Left lobe of liver (tissue), 2 donors: ENCODE results near the gene PDP2. TPM values are rescaled to one million over a fixed set of nuclear protein-coding genes. Genes with fewer than 3 reads are reported as not detected.
"Not testable (repeated sequence)": the region's sequence is repeated elsewhere in the genome, so short reads cannot be mapped to it uniquely, and the experiment has no call there.

Source experiments
- ATAC-seq: fragments of 200-7000 bp; cut with Tn5 transposase; one replicate; pipeline ENCODE4 v1.9.1; 2020; ENCODE audit warnings: mild to moderate bottlenecking, moderate library complexity
- DNase-seq: peaks from one replicate; pipeline ENCODE4 v3.0.0-alpha.2; 2020; ENCODE audit warnings: low spot score
- total RNA-seq: library from RNA; stranded (reverse); gene quantifications from one replicate; pipeline ENCODE4 v1.2.1, GENCODE V29; 2021
- donor health status: DM: no; HTN: no; CAD: no; lungs with moderate emphysema.
- donor health status: DM: no; HTN: yes; CAD: no.

Gene PDP2
- total RNA-seq, 1 donor from 2014 or later: 12.3 TPM

DNA sequence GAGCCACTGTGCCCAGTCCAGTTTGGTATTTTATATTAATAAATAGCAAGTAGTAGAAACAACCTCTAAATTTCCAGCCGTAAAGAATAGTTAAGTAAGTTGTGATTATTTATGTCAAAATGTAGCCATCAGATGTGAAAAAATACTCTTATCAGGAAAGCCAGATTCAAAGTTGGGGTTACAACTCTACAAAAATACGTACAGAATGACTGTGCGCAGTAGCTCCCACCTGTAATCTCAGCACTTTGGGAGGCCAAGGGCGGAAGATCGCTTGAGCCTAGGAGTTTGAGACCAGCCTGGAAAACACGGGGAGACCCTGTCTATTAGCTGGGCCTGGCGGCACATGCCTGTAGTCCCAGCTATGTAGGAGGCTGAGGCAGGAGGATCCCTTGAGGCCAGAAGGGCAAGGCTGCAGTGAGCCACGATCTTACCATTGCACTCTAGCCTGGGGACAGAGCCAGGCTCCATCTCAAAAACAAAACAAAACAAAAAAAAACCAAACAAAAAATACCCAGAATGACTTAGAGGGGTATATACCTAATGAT lies 1.7 kb downstream of the PDP2 start:
- ATAC-seq: no peak
- DNase-seq: no peak

DNA sequence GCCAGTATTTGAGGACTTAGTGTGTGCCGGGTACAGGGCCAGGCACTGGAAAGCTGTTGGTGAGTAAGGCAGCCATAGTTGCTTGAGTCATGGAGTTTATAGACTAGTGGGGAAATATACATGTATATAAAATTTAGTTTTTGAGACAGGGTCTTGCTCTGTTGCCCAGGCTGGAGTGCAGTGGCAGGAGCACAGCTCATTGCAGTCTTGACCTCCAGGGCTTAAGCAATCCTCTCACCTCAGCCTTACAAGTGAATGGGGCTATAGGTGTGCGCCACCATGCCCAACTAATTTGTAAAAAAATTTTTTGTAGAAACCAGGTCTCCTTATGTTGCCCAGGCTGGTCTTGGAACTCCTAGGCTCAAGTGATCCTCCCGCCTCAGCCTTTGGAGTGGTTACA lies 2.4 kb downstream of the PDP2 start:
- ATAC-seq: no peak
- no peak for DNase-seq

- DNase-seq (no peak), ATAC-seq (no peak)
These were observed 5.2 kb downstream of the PDP2 start for GRCh38 chr16:66885491-66885890.

DNA sequence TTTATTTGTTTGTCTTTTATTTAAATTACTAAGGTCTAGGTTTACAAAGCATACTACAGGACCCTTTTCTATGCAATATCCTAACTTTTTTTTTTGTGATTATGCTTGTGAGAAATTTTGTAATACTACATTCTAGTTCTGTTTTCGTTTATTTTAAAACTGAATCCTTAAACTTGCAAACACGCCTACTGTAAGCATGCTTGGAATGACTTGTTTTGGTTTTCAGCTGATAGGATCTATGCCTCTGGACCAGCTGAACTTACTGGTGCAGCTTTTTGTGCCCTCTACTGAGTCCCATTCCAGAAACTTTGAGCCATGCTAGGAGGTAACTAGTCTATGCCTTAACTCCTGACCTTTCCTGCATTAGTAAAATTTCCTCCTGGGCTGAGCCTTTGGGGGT lies 6.0 kb downstream of the PDP2 start:
- no peak for ATAC-seq

DNA sequence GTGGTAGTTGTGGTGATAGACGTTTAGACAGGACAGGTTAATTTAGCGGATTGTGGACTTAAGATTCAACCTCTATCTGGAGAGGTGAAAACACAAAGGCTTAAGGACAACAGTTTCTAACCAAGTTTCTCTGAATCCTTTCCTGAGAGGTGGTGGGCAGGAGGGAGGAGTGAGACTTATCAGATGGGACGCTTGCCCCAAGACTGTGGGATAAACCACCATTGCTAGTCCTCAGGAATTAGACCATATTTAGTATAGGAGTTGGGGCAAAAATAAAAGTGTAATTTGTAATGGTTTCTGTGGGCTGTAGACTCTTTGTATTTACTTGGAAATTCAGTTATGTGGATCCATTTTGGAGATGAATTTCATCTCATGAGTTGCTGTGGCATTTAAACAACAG lies 6.6 kb downstream of the PDP2 start:
- DNase-seq (no peak), ATAC-seq (no peak)

More for the DNA sequence above, 6.0 kb downstream of the PDP2 start:
- DNase-seq: no peak

DNA sequence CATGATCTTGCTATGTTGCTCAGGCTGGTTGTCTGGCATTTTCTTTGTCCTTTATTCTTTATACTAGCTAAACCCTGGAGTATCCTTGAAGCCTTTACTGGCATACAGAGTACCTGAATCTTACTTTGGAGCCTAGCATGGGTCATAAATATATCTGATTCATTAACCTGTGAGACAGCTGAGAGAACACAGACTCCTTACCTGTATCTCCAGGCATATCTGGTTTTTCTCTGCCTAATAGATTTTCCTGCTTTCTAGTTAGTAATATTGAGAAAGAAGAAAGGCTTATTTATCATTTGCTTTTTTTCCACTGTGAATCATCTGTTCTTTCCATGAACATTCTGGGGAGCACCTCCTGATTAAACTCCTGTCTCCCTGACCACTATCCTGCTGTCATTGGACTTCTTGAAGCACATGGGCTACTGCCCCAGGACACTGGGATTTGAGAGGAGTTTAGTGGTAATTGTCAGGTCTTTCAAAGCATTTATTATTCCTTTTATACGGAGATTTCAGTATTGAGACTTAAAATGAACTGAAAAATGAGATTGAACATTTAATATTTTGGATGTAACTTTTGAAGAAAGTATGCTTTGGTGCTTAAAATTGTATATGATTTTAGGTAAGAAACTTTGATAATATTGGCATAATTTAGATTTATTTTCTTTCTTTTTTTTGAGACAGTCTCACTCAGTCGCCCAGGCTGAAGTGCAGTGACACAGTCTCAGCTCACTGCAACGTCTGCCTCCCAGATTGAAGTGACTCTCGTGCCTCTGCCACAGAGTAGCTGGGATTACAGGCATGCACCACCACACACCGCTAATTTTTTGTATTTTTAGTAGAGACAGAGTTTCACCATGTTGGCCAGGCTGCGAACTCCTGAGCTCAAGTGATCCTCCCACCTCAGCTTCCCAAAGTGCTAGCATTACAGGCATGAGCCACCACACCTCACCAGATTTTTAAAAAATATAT lies 8.6 kb downstream of the PDP2 start:
- no peak for DNase-seq

DNA sequence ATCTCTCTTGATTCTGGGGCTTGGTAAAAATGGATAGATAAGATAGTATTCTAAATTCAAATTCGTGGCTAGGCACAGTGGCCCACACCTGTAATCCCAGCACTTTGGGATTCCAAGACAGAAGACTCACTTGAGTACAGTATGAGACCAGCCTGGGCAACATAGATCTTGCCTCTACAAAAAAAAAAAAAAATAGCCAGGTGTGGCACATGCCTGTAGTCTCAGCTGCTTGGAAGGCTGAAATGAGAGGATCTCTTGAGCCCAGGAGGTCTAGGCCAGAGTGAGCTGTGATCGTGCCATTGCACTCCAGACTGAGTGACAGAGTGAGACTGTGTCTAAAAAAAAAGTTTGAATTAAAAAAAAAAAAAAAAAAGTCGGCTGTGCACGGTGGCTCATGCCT lies 9.3 kb downstream of the PDP2 start:
- no peak for ATAC-seq

More for the DNA sequence above, 8.6 kb downstream of the PDP2 start:
- no peak for ATAC-seq

DNA sequence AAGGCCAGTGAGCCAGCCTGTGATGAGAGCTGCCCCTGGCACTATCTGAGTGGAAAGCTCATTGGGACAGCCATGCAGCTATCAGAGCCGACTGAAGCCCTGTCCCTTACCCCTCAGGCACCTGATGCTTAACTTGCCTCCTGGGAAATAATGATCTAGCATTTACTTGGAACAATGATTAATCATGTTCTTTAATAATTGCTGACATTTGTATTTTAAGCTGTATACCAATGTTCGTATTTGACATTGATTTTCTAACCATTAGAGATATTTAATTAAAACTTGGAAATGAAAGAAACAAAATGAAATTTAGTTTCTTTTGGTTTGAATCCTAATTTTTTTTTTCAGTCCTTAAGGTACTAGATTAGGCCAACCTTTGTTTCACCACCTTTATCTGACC lies 10.5 kb downstream of the PDP2 start:
- ATAC-seq: peak; percentile 36
- no peak for DNase-seq

More for the DNA sequence above, 9.3 kb downstream of the PDP2 start:
- no peak for DNase-seq

DNA sequence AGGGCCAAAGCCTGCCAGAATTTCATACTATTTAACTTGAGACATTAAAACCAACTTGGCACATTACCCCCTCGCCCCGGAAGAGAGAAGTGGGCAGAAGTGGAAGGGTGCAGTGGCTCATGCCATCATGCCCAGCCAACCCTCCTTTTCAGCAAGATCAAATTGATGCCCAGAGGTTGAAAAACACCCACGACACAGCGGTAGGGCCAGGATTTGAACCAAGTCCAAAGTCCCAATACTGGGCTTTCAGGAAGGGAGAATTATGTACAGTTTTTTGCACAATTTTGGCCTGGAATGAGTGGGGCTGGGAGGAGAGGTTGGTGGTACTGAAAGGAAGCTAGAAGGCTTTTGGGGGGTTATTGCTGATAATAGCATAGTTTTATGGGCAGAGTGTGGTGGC lies 11.0 kb downstream of the PDP2 start:
- DNase-seq (no peak), ATAC-seq (peak; percentile 54)

DNA sequence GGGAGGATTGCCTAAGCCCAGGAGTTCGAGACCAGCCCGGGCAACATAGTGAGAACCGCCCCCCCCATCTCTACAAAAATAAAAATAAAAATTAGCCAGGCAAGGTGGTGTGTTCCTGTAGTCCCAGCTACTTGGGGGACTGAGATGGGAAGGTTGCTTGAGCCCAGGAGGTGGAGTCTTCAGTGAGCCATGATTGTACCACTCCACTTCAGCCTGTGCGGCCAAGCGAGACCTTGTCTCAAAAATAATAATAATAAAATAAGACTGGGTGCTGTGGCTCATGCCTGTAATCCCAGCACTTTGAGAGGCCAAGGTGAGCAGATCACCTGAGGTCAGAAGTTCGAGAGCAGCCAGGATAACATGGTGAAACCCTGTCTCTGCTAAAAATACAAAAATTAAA lies 11.5 kb downstream of the PDP2 start:
- DNase-seq: no peak
- ATAC-seq: no peak

- ATAC-seq (no peak), DNase-seq (no peak)
These were observed 13.7 kb downstream of the PDP2 start for GRCh38 chr16:66894055-66894454.

DNA sequence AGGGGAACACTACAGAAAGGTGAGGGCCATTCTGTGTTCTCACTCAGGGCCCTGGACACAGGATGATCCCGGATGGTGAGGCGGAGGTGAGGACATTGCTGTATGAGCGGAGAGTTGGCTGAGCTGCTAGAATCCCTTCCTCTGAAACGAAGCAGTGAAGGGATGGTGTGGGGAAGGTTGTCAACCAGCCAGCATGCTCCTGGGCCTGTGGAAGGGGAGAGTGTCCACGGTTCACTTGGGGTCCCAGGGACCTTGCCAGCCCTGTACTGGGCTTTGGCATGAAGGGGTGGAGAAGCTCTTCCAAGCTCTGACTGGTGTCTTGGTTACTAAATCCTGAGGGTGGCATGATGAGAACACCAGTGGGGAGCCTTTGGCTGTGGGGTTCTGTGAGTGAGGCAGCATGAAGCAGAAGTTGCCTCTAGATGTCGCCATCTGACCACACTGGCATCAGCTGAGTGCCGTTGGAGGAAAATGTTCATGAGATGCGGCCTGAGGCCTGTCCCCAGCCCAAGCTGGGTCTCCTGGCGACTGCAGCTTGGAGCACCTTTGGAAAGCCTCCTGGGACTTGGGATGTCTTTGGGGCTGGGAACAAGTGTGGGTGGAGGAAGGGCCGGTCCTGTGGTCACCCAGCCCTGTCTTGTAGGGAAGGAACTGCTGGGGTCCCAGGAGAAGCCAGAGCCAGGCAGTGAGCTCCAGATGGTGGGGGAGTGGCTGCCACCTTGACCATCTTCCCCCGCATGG lies 14.8 kb downstream of the PDP2 start:
- peak; percentile 78 for ATAC-seq

DNA sequence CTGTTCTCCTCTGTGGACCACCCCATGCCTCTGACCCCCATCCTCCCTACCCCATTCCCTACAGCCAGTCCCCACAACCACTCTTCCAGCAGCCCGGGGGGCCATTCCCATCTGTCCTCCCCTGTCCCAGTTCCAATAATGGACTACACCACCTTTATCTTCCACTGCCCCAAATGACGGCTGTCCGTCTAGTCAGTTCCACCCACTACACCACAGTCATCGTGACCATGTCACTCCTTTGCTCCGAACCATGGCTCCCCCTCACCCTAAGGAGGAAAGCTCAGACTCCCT lies 15.3 kb downstream of the PDP2 start:
- DNase-seq (no peak), ATAC-seq (no peak)

More for the DNA sequence above, 14.8 kb downstream of the PDP2 start:
- peak; percentile 71 for DNase-seq

DNA sequence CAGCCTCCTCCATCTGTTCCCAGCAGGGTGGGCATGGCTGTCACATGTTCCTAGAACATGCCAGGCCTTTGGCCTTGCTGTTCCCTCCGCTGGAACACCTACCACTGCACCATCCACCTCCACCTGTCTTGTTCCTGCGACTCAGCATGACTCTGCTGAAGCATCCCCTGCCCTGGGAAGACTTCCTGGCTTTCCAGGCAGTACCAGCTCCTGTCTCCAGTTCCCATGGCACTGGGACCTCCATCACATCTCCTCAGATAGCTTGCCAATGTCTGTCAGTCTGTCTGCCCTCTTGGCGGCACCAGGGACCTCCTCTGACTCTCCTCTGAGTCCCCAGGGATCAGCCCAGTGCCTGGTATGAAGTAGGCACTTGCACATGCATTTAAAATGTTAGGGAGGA lies 15.7 kb downstream of the PDP2 start:
- no peak for DNase-seq
- no peak for ATAC-seq

DNA sequence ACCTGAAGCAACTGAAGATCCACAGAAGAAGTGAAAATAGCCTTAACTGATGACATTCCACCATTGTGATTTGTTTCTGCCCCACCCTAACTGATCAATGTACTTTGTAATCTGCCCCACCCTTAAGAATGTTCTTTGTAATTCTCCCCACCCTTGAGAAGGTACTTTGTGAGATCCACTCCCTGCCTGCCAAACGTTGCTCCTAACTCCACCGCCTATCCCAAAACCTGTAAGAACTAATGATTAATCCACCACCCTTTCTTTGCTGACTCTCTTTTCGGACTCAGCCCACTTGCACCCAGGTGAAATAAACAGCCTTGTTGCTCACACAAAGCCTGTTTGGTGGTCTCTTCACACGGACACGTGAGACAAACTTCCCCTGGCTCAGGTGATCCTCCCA lies 16.4 kb downstream of the PDP2 start:
- not testable (repeated sequence) for ATAC-seq, DNase-seq

DNA sequence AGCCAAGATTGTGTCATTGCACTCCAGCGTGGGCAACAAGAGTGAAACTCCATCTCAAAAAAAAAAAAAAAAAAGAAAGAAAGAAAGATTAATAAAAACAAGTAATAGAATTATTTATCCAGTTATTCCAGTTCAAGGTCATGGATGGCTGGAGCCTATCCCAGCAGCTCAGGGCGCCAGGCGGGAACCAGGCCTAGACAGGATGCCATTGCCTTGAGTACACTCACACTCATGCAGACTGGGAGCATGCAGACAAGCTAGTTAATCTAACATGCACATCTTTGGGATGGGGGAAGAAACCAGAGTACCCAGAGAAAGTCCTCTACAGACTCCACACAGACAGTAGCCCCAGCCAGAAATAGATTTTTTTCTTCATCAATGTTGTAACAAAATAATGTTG lies 17.9 kb downstream of the PDP2 start:
- ATAC-seq (peak; percentile 25), DNase-seq (no peak)

GRCh38 chr16:66898933-66899309 lies 18.6 kb downstream of the PDP2 start:
- DNase-seq: no peak
- ATAC-seq: no peak

DNA sequence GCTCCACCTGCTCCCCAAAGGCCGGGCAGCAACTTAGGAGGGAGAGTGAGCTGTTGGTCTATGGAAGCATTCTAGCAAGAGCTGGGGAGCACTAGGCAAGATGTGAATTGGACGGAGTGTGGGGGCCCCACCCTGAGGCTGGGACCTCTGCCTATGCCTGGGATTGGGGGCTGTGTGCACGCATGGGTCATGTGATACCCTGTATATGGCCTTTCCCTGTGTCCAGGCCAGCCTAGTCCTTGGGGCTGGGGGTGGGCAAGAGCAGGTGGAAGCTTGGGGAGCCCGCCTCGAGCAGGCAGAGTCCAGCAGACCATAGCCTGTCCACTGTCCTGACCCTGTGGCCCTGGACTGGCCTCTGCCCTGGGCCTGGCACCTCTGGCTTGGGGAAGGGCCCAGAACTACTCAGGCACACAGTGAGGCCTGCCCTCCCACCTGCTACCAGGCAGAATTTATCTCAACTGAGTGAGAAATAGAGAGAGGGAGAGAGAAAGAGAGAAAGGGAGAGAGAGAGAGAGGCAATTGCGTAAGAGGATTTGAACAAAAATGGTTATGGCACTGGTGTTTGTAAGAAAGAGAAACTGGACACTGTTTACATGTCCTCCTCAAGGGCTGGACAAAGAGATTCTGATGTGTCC lies 19.1 kb downstream of the PDP2 start:
- peak; percentile 82 for DNase-seq
- ATAC-seq: peak; percentile 84

DNA sequence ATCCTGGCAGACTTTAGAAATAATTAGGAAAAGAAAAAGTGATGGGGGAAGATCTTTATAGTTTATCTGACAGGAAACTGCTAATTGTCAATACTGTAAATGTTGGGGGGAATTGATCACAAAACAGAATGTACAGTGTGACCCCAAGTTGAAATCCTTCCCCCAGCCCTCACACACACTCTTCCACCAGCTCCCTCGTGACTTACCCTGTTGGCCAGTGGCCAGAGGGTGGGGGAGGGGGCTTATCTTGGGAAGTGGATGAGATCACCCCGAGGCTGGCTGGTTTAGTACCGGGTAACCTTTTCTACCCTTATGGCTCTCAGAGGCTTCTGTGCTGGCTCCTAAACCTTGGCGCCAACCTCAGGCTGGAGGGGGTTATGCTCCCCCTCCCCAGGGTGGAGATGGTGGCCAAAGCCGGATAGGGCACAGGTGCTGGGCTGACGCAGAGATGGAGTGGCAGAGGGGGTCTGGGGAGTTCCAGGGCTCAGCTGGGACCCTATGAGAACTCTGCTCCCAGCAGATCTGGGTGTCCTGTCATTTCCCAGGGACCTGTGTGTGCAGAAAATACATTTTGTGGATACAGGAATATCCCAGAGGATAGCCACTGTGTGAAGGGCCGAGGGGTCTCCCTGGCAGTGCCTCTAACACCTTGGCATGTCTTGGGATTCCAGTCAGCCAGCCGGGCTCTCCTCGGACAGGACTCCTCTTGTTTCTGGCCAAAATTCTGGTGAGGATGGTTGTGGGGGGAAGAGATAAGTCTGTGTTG lies 19.8 kb downstream of the PDP2 start:
- ATAC-seq (peak; percentile 6), DNase-seq (peak; percentile 65)

- DNase-seq: no peak
These were observed 20.6 kb downstream of the PDP2 start for GRCh38 chr16:66900721-66901441.

More at GRCh38 chr16:66900721-66901441, 20.6 kb downstream of the PDP2 start:
- peak; percentile 3 for ATAC-seq
